ENCODE measurements around the gene PHF21B. TPM values are rescaled to one million over a fixed set of nuclear protein-coding genes. Genes with fewer than 3 reads are reported as not detected.

PHF21B gene
- total and polyA plus RNA-seq, 2 of the 8 experiments (the other 6 are each of a cell fraction or from before 2014, with no cell fraction given) = 19.3 to 68.1 TPM

- Histone ChIP-seq H3K23me2 (ENCODE audit: low read depth, low read length) (no peaks in the 10 kb centered on the region), H2BK120ac (replicated peaks; ENCODE audit: low read depth, low read length) (no peak overlapping the region), H3K18ac (ENCODE audit: extremely low read depth, low read length) (no peak overlapping the region), H3K4me1 (replicated peaks in 1 of 4; ENCODE audit: control insufficient read depth in 3 of 4, insufficient read depth in 4 of 4, low read length in 3 of 4) (peaks cover 0 to 5% (median 0%) of the 10 kb centered on the region in 4 experiments; a peak in 3 of 7 replicates), H3K14ac (ENCODE audit: insufficient read length) (no peak overlapping the region), H4K8ac (ENCODE audit: extremely low read depth, insufficient read depth, low read length) (no peak overlapping the region), H3K36me3 (ENCODE audit: control insufficient read depth in 2 of 4, insufficient read depth in 4 of 4, low read length in 3 of 4) (peaks cover 0 to 2% (median 0%) of the 10 kb centered on the region in 4 experiments; a peak in 1 of 8 replicates), H3K79me2 (ENCODE audit: control insufficient read depth in 1 of 2, insufficient read depth in 2 of 2, low read length in 2 of 2) (no peaks in the 10 kb centered on the region), H2BK15ac (ENCODE audit: low read length) (no peak overlapping the region), H4K91ac (replicated peaks; ENCODE audit: insufficient read length, low read length) (no peak overlapping the region), H4K20me1 (replicated peaks in 1 of 2; ENCODE audit: control insufficient read depth in 1 of 2, insufficient read depth in 2 of 2, low read length in 2 of 2) (peaks cover 0 to 7% of the 10 kb centered on the region in 2 experiments), H3K56ac (replicated peaks; ENCODE audit: insufficient read length, low read depth, low read length) (no peak overlapping the region), H4K5ac (ENCODE audit: insufficient read length, low read depth, low read length) (no peak overlapping the region), H2BK12ac (ENCODE audit: low read depth, low read length) (no peak overlapping the region), H3K9me3 (ENCODE audit: insufficient read depth in 2 of 2, low read depth in 1 of 2, low read length in 1 of 2) (no peaks in the 10 kb centered on the region), H3K79me1 (ENCODE audit: low read depth, low read length) (no peaks in the 10 kb centered on the region), H3K27me3 (replicated peaks in 1 of 4; ENCODE audit: control insufficient read depth in 3 of 4, extremely low read depth in 1 of 4, insufficient read depth in 3 of 4, low read length in 3 of 4) (no peaks in the 10 kb centered on the region), H3K4me3 (ENCODE audit: extremely low read depth in 1 of 4, insufficient read depth in 2 of 4, low read depth in 3 of 4, low read length in 4 of 4) (no peak overlapping the region), H3K4ac (replicated peaks; ENCODE audit: insufficient read length, low read depth, low read length) (no peak overlapping the region), H2BK5ac (ENCODE audit: low read depth, low read length) (no peak overlapping the region), H3K9ac (replicated peaks in 1 of 4; ENCODE audit: extremely low read depth in 1 of 4, low read depth in 3 of 4, low read length in 3 of 4) (no peak overlapping the region), H2AFZ (ENCODE audit: low read length) (no peak overlapping the region), H3K4me2 (ENCODE audit: insufficient read depth in 1 of 2, low read depth in 2 of 2, low read length in 2 of 2) (no peak overlapping the region), H2BK20ac (ENCODE audit: low read length) (no peak overlapping the region), H2AK5ac (ENCODE audit: low read depth, low read length) (no peak overlapping the region), H3K23ac (ENCODE audit: insufficient read length) (no peak overlapping the region), H3K27ac (ENCODE audit: low read depth, low read length) (no peak overlapping the region)
- ChIA-PET CTCF (ENCODE audit: partially characterized antibody) (no interaction called here), POLR2A (ENCODE audit: partially characterized antibody) (no interaction called here)
- WGBS, 2 experiments (ENCODE audit: extremely low coverage in 1 of 2, insufficient coverage in 1 of 2, insufficient read length in 1 of 2, insufficient replicate concordance in 2 of 2, low coverage in 1 of 2, low lambda C conversion rate in 2 of 2, missing lambda C conversion rate in 1 of 2) = 92% methylated on average over 6 of the region's 6 CpGs; no CpG with 5 or more reads in 1 of the 2 experiments
- TF ChIP-seq BACH1 (IDR thresholded peaks at IDR 0.05; ENCODE audit: low read length) (no peak), GTF2F1 (IDR thresholded peaks at IDR 0.05; ENCODE audit: borderline replicate concordance, low read depth, low read length) (no peak), KDM4A (IDR thresholded peaks at IDR 0.05; ENCODE audit: low read depth, low read length, severe bottlenecking) (no peak)
- FAIRE-seq = no peak
- no peak for DNase-seq (ENCODE audit: low read depth in 1 of 2, low spot score in 2 of 2)
These were observed 149.5 kb downstream of the PHF21B start for GRCh38 chr22:44860311-44860710.

Measured in H1 (cell line).